Epithelial cell of proximal tubule (primary cell): Measurements from ENCODE around the gene NNMT. TPM values are rescaled to one million over a fixed set of nuclear protein-coding genes. Genes with fewer than 3 reads are reported as not detected.

Experiments
- DNase-seq: peaks from one replicate; pipeline ENCODE4 v3.0.0-alpha.2; 2011; ENCODE audit warnings: low read depth
- H3K4me3 ChIP-seq: 2 replicates; pipeline ENCODE4 v1.5.1; 2011; ENCODE audit warnings: low read depth, mild to moderate bottlenecking, low read length
- CTCF ChIP-seq: conservative IDR thresholded peaks from 2 replicates; pipeline ENCODE4 v1.5.1; 2012; ENCODE audit warnings: low read depth, mild to moderate bottlenecking, low read length
- total RNA-seq: library from RNA; depleted of rRNA; stranded (reverse); fragments of >200 nt; gene quantifications from 2 replicates; pipeline ENCODE4 v1.2.3, GENCODE V29; 2015

The NNMT gene
- total RNA-seq, 1 donor from 2014 or later: 875 TPM

GRCh38 chr11:114263513-114264170 lies 32.6 kb upstream of the NNMT start:
- DNase-seq: no peak
- no peak for TF ChIP-seq CTCF
- no peak overlapping the region for H3K4me3 ChIP-seq

GRCh38 chr11:114264381-114264780 lies 31.8 kb upstream of the NNMT start:
- no peak for TF ChIP-seq CTCF
- DNase-seq: no peak
- H3K4me3 ChIP-seq: no peak overlapping the region

- no peak overlapping the region for H3K4me3 ChIP-seq
- no peak for TF ChIP-seq CTCF
Observed at GRCh38 chr11:114265122-114265878, 30.9 kb upstream of the NNMT start.

GRCh38 chr11:114269498-114269897 lies 26.7 kb upstream of the NNMT start:
- no peak for DNase-seq
- no peak overlapping the region for H3K4me3 ChIP-seq
- TF ChIP-seq CTCF: no peak

More at GRCh38 chr11:114265122-114265878, 30.9 kb upstream of the NNMT start:
- no peak for DNase-seq

GRCh38 chr11:114270531-114271270 lies 25.5 kb upstream of the NNMT start:
- H3K4me3 ChIP-seq: no peak overlapping the region
- no peak for TF ChIP-seq CTCF
- DNase-seq: no peak

GRCh38 chr11:114271316-114271715 lies 24.9 kb upstream of the NNMT start:
- TF ChIP-seq CTCF: no peak
- no peak for DNase-seq
- no peak overlapping the region for H3K4me3 ChIP-seq
